ENCODE results near the gene LRRC63. TPM values are rescaled to one million over a fixed set of nuclear protein-coding genes. Genes with fewer than 3 reads are reported as not detected.

LRRC63 gene
- total RNA-seq, 1 donor from 2014 or later = not detected

- H3K4me1 Mint-ChIP-seq (ENCODE audit: unreplicated experiment) = no peaks in the 10 kb centered on the region
- no peaks in the 10 kb centered on the region for H3K27me3 Mint-ChIP-seq (ENCODE audit: unreplicated experiment)
- H3K36me3 Mint-ChIP-seq (ENCODE audit: low read depth, unreplicated experiment) = no peaks in the 10 kb centered on the region
- DNase-seq (ENCODE audit: low spot score) = peak; percentile 12
- H3K27ac Mint-ChIP-seq (ENCODE audit: unreplicated experiment) = no peak overlapping the region
- H3K9me3 Mint-ChIP-seq (ENCODE audit: unreplicated experiment) = no peaks in the 10 kb centered on the region
- H3K4me3 Mint-ChIP-seq (ENCODE audit: unreplicated experiment) = no peak overlapping the region
- TF ChIP-seq CTCF (IDR thresholded peaks at IDR 0.05; ENCODE audit: unreplicated experiment) = peak; percentile 68
Observed at GRCh38 chr13:46288570-46289259, 77.0 kb downstream of the LRRC63 start.

GRCh38 chr13:46289260-46289955 is 77.7 kb downstream of the LRRC63 start:
- H3K9me3 Mint-ChIP-seq (ENCODE audit: unreplicated experiment) = no peaks in the 10 kb centered on the region
- H3K27me3 Mint-ChIP-seq (ENCODE audit: unreplicated experiment) = no peaks in the 10 kb centered on the region
- no peaks in the 10 kb centered on the region for H3K36me3 Mint-ChIP-seq (ENCODE audit: low read depth, unreplicated experiment)
- TF ChIP-seq CTCF (IDR thresholded peaks at IDR 0.05; ENCODE audit: unreplicated experiment) = peak; percentile 40
- H3K4me1 Mint-ChIP-seq (ENCODE audit: unreplicated experiment) = no peaks in the 10 kb centered on the region
- H3K27ac Mint-ChIP-seq (ENCODE audit: unreplicated experiment) = peak overlapping the region; percentile 7
- no peak overlapping the region for H3K4me3 Mint-ChIP-seq (ENCODE audit: unreplicated experiment)
- DNase-seq (ENCODE audit: low spot score) = no peak

- no peaks in the 10 kb centered on the region for H3K9me3 Mint-ChIP-seq (ENCODE audit: unreplicated experiment)
- no peaks in the 10 kb centered on the region for H3K27me3 Mint-ChIP-seq (ENCODE audit: unreplicated experiment)
- H3K4me3 Mint-ChIP-seq (ENCODE audit: unreplicated experiment) = no peak overlapping the region
- no peak for DNase-seq (ENCODE audit: low spot score)
- H3K36me3 Mint-ChIP-seq (ENCODE audit: low read depth, unreplicated experiment) = no peaks in the 10 kb centered on the region
- H3K27ac Mint-ChIP-seq (ENCODE audit: unreplicated experiment) = no peak overlapping the region
- no peaks in the 10 kb centered on the region for H3K4me1 Mint-ChIP-seq (ENCODE audit: unreplicated experiment)
- TF ChIP-seq CTCF (IDR thresholded peaks at IDR 0.05; ENCODE audit: unreplicated experiment) = no peak
Observed at GRCh38 chr13:46290434-46290833, 78.7 kb downstream of the LRRC63 start.

- H3K4me1 Mint-ChIP-seq (ENCODE audit: unreplicated experiment) = peaks cover 9% of the 10 kb centered on the region
- no peak overlapping the region for H3K4me3 Mint-ChIP-seq (ENCODE audit: unreplicated experiment)
- TF ChIP-seq CTCF (IDR thresholded peaks at IDR 0.05; ENCODE audit: unreplicated experiment) = no peak
- no peak overlapping the region for H3K27ac Mint-ChIP-seq (ENCODE audit: unreplicated experiment)
- no peaks in the 10 kb centered on the region for H3K36me3 Mint-ChIP-seq (ENCODE audit: low read depth, unreplicated experiment)
- H3K27me3 Mint-ChIP-seq (ENCODE audit: unreplicated experiment) = no peaks in the 10 kb centered on the region
- no peaks in the 10 kb centered on the region for H3K9me3 Mint-ChIP-seq (ENCODE audit: unreplicated experiment)
- no peak for DNase-seq (ENCODE audit: low spot score)
Observed at GRCh38 chr13:46293436-46293835, 81.7 kb downstream of the LRRC63 start.

GRCh38 chr13:46295491-46296114 is 83.9 kb downstream of the LRRC63 start:
- DNase-seq (ENCODE audit: low spot score) = no peak
- H3K4me1 Mint-ChIP-seq (ENCODE audit: unreplicated experiment) = peaks cover 9% of the 10 kb centered on the region
- no peaks in the 10 kb centered on the region for H3K27me3 Mint-ChIP-seq (ENCODE audit: unreplicated experiment)
- TF ChIP-seq CTCF (IDR thresholded peaks at IDR 0.05; ENCODE audit: unreplicated experiment) = no peak
- H3K9me3 Mint-ChIP-seq (ENCODE audit: unreplicated experiment) = no peaks in the 10 kb centered on the region
- H3K27ac Mint-ChIP-seq (ENCODE audit: unreplicated experiment) = no peak overlapping the region
- no peak overlapping the region for H3K4me3 Mint-ChIP-seq (ENCODE audit: unreplicated experiment)
- H3K36me3 Mint-ChIP-seq (ENCODE audit: low read depth, unreplicated experiment) = no peaks in the 10 kb centered on the region
